Osteoblast (primary cell): ENCODE data around the gene JPH3. TPM values are rescaled to one million over a fixed set of nuclear protein-coding genes. Genes with fewer than 3 reads are reported as not detected.

Experiments
- DNase-seq: peaks from one replicate; pipeline ENCODE4 v3.0.0; 2011; ENCODE audit warnings: low spot score, mixed read lengths; ENCODE audit not compliant: insufficient read length; ENCODE audit errors: missing footprints
- H2AFZ ChIP-seq: 2 replicates; pipeline ENCODE4 v1.6.0; 2011; ENCODE audit warnings: mild to moderate bottlenecking, low read length
- H3K27ac ChIP-seq: 2 replicates; pipeline ENCODE4 v1.5.1; 2011; ENCODE audit warnings: mild to moderate bottlenecking, low read depth, low read length, moderate library complexity
- H3K27me3 ChIP-seq: 2 replicates; pipeline ENCODE4 v1.6.0; 2012; ENCODE audit warnings: mild to moderate bottlenecking, control low read depth, inconsistent platforms, low read length, moderate library complexity; ENCODE audit not compliant: insufficient read depth
- H3K36me3 ChIP-seq: 2 replicates; pipeline ENCODE4 v1.5.1; 2011; ENCODE audit warnings: mild to moderate bottlenecking, low read length, control low read depth, moderate library complexity; ENCODE audit not compliant: insufficient read depth
- H3K4me1 ChIP-seq: 2 replicates; pipeline ENCODE4 v1.5.1; 2011; ENCODE audit warnings: mild to moderate bottlenecking, low read length, control low read depth, moderate library complexity; ENCODE audit not compliant: insufficient read depth
- H3K4me2 ChIP-seq: 2 replicates; pipeline ENCODE4 v1.6.0; 2011; ENCODE audit warnings: mild to moderate bottlenecking, low read length; ENCODE audit not compliant: insufficient read depth
- H3K4me3 ChIP-seq: fragments of 200-600 bp; sonication (generic); 3 replicates; pipeline ENCODE4 v1.5.1; 2012; ENCODE audit warnings: mild to moderate bottlenecking, low read length, inconsistent platforms; ENCODE audit not compliant: insufficient read depth
- H3K79me2 ChIP-seq: 2 replicates; pipeline ENCODE4 v1.6.0; 2012; ENCODE audit warnings: mild to moderate bottlenecking, low read length, control low read depth, inconsistent platforms; ENCODE audit not compliant: insufficient read depth
- H3K9me3 ChIP-seq: 2 replicates; pipeline ENCODE4 v1.5.1; 2011; ENCODE audit warnings: low read depth, low read length, control low read depth
- H4K20me1 ChIP-seq: 2 replicates; pipeline ENCODE4 v1.6.0; 2012; ENCODE audit warnings: mild to moderate bottlenecking, low read length, control low read depth; ENCODE audit not compliant: insufficient read depth
- CTCF ChIP-seq: IDR thresholded peaks from 2 replicates; pipeline ENCODE4 v1.5.1; 2011; ENCODE audit warnings: mild to moderate bottlenecking, low read depth, low read length, moderate library complexity; ENCODE audit errors: extremely low read depth
- total RNA-seq: library from RNA; depleted of rRNA; stranded (reverse); fragments of >200 nt; gene quantifications from 2 replicates; pipeline ENCODE4 v1.2.3, GENCODE V29; 2012

JPH3 gene
- total RNA-seq, 1 donor, result not detected

GRCh38 chr16:87641721-87642120, 39.4 kb downstream of the JPH3 start:
- H3K4me3 ChIP-seq, result no peak overlapping the region
- H3K9me3 ChIP-seq, result no peaks in the 10 kb centered on the region
- H3K4me1 ChIP-seq, result no peaks in the 10 kb centered on the region
- H2AFZ ChIP-seq, result no peak overlapping the region
- no peaks in the 10 kb centered on the region for H3K36me3 ChIP-seq
- peaks cover 28% of the 10 kb centered on the region for H3K27me3 ChIP-seq
- H3K79me2 ChIP-seq, result no peaks in the 10 kb centered on the region
- no peaks in the 10 kb centered on the region for H4K20me1 ChIP-seq
- H3K4me2 ChIP-seq, result no peak overlapping the region
- H3K27ac ChIP-seq, result no peak overlapping the region
- no peak for DNase-seq
- no peak for TF ChIP-seq CTCF

- Histone ChIP-seq H3K9me3 (no peaks in the 10 kb centered on the region), H2AFZ (no peak overlapping the region), H3K4me3 (no peak overlapping the region), H3K27ac (no peak overlapping the region), H3K4me1 (no peaks in the 10 kb centered on the region), H4K20me1 (no peaks in the 10 kb centered on the region), H3K27me3 (peaks cover 30% of the 10 kb centered on the region), H3K79me2 (no peaks in the 10 kb centered on the region), H3K4me2 (no peak overlapping the region), H3K36me3 (no peaks in the 10 kb centered on the region)
- no peak for DNase-seq
- no peak for TF ChIP-seq CTCF
These were observed 40.2 kb downstream of the JPH3 start for GRCh38 chr16:87642491-87642890.

GRCh38 chr16:87644186-87644585, 41.9 kb downstream of the JPH3 start:
- Histone ChIP-seq H3K9me3 (no peaks in the 10 kb centered on the region), H3K4me1 (no peaks in the 10 kb centered on the region), H4K20me1 (no peaks in the 10 kb centered on the region), H3K27me3 (peaks cover 32% of the 10 kb centered on the region), H2AFZ (no peak overlapping the region), H3K27ac (no peak overlapping the region), H3K79me2 (no peaks in the 10 kb centered on the region), H3K4me3 (no peak overlapping the region), H3K4me2 (no peak overlapping the region), H3K36me3 (no peaks in the 10 kb centered on the region)
- DNase-seq, result no peak
- TF ChIP-seq CTCF, result no peak

- H3K27me3 ChIP-seq, result peaks cover 32% of the 10 kb centered on the region
- no peaks in the 10 kb centered on the region for H4K20me1 ChIP-seq
- no peaks in the 10 kb centered on the region for H3K36me3 ChIP-seq
These were observed 42.3 kb downstream of the JPH3 start for GRCh38 chr16:87644596-87644995.

More at GRCh38 chr16:87644596-87644995, 42.3 kb downstream of the JPH3 start:
- Histone ChIP-seq H3K4me1 (no peaks in the 10 kb centered on the region), H2AFZ (no peak overlapping the region), H3K4me2 (no peak overlapping the region), H3K9me3 (no peaks in the 10 kb centered on the region), H3K4me3 (no peak overlapping the region), H3K27ac (no peak overlapping the region), H3K79me2 (no peaks in the 10 kb centered on the region)
- no peak for DNase-seq
- TF ChIP-seq CTCF, result no peak
